HG02840 (cell line): ENCODE data around the gene MLEC.
"Not testable (repeated sequence)": the region's sequence is repeated elsewhere in the genome, so short reads cannot be mapped to it uniquely, and the experiment has no call there.

Experiments used
- ATAC-seq: cut with Tn5 transposase; IDR thresholded peaks from one replicate; pipeline ENCODE4 v1.9.1; 2021; ENCODE audit warnings: mild to moderate bottlenecking, moderate library complexity, moderate number of reproducible peaks; ENCODE audit not compliant: unreplicated experiment, low FRiP score

The MLEC gene

DNA sequence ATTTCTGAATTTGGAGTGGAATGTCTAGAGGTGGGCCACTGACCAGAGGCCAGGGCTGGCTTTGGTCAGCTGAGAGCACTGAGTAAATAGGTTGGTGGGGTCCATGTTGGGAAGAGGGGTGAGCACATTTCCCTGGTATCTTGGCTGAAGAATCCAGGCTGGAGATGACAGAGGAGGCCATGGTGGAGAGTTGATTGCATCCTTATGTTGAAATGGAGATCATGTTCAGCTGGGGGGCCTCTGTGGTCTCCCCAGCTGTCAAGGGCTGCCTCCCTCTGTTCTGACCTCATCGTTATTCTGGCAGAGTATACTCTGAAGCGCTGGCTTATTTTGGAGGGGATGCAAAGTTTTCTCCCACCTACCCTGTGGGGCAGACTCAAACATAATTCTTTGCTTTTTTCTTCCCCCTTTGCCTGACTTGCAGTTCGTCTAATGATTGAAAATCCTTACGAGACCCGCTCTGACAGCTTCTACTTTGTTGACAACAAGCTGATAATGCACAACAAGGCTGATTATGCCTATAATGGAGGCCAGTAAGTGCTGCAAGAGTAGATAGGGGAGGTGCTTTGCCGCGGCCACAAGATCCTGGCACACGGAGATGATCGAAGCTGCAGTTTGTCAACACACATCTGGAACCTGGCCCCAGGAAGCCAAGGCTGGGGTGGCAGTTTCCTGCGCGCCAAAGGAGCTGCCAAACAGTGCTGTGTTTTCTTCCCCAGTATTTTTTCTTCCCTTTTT is 32.7 kb downstream of the MLEC start:
- ATAC-seq, result no peak

DNA sequence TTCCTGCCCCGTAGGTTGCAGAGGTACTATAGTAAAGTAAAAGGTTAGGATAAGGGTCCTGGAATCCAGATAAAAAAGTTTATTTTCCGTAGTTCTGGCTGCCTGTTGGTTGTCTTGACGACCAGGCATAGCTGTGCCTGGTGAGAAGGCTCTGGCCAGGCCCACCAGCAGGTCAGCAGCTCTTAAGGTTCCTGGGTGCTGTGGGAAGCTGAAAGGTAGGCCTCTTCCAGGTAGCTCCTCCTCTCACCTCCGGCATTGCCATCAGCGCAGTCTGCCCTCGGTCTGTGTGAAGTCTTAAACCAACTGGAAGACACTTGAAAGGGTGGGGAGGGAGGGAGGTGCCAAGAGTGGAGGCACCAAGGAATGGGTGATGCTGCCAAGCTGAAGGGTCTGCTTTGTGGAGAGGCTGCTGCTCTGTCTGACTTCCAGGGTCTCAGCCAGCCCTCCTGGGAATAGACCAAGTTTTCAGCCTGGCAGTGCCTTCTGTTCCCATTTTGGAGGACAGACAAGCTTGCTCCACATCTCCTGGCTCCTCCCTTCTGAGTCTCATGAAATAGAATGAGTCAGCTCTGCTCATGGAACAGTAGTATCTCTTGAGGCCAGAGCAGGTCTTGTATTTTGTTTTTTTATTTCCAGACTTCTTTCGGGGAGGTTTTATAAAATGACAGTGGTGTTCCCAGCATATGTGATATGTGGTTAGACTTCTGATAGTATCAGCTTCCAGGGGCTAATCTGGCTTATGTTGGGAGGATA is 33.5 kb downstream of the MLEC start:
- ATAC-seq, result no peak

DNA sequence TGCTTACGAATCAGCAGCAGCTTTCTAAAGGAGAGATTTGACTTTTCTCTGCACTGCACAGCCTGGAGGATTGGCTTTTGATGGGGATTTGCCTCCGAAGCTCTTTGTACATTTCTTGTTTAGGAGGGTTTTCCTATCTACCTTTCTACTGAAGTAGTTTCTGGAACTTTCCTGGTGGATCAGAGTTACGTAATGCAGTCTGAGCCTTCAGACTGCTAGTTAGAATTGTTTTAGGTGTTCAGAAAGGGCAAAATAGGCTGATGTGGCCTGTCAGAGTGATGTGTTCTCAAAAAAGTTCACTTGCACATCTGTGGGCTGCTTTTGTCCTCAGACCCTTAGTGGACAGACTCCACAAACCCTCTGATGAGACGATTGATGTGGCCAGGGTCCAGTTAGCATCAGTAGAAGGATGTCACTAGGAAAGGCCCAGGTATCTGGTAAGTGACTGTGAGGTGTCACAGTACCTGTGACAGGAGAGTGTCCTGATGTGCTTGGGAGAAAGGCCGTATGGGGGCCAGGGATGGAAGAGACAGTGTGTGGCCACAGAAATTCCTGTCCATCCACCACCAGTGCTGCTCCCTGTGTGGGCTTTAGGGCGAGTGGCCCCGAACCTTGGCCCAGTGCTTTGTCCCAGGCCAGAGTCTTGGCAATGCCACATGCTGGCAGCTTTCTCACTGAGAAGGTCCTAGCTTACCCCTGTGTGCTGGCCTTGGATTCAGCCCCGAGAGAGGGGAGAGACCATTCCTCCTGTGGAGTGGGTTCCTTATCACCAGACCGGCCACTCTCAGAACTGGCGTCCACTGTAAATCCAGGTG is 34.2 kb downstream of the MLEC start:
- ATAC-seq, result no peak

DNA sequence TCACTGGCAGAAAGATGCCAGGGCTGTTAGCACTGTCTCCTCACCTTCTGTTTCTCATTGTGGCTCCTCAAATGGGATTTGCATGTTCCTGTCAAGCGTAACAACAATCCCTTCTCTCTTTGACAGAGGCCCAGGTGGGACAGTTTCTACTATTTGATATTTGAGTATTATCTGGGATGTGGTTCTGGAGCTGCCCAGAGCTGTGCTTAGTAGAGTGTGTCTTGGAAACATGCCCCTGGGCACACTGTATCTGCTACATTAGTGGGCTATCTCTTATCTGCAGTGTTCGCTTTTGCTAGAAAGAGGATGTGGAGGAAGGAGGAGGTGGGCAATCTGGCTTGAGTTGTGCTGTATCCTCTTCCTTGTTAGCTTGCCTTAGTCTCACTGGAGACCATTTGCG is 34.9 kb downstream of the MLEC start:
- ATAC-seq, result no peak

DNA sequence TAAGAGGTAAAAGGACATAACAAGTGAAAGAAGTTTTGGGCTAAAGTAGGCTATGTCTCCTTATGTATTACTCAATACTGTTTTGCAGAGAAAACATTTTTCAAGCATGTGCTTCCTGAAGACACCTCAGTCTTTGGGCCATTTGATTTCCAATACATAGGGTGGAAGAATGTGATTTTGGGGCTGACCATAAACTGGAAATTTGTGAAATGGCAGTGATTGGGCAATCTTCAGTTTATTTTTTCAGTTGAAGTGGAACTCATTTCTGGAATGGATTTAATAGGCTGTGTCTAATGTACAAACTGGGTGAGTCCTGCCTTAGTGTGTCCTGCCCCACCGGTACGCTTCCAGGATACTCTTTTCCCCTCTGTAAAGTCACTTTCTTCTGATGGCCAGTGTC is 35.8 kb downstream of the MLEC start:
- ATAC-seq, result no peak

GRCh38 chr12:120724720-120725119 is 37.8 kb downstream of the MLEC start:
- ATAC-seq, result no peak

DNA sequence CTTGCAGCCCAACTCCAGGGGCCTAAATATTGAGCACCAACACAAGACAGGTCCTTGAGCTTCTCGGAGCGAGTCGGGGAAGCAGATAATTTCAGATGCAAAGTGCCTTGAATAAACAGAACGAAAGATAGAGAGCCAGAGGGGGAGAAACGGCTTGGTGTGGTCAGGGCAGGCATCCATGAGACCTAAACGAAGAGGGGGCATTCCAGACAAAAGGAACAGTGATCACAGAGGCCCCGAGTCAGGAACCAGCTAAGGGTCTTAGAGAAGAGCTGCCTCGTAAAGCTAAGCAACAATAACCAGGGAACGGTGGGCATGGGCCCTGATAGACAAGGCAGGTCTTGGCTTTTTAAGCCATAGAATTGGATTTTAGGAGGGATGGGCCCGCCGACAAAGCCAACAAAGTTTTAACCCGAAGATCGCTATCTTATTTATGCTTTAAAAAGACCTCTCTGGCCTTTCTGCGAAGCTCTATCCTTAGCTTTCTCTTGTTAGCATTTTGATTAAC is 38.3 kb downstream of the MLEC start:
- ATAC-seq, result peak; percentile 12

DNA sequence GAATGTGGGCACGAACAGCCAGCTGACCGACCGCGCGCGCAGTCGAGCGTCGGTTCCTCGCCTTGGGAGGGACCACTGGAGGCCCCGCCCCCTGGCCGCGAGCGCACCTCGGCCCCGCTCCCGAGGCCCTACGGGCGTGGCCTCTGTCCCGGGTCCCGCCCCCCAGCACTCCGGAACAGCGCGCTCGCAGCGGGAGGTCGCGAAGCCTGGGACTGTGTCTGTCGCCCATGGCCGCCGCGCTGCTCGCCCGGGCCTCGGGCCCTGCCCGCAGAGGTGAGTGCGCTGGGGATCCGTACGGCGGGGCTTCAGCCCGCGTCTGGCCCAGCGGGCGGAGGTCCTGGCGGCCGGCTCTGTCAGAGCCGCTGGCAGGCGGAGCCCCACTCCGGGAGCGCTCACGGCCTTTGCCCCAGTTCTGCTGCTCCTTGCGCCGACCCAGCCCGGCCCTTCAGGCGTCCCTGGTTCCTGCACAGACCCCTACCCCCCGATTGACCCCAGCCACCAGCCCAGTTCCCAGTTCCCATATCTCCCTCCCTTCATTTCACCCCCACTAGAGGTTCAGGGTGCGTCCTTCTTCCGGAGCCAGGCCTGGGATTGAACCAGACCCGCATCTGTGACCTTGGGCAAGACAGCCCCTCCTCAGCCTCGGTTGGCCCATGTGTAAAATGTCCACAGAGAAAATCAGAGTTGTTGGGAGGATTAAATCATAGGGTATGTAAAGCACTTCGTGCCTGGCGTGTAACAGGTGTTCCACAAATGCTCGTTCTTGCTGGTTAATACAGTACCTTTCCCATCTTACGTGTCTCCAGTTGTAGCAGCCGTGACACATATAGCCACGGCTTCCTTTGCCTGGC is 38.9 kb downstream of the MLEC start, which contains the start of gene ACADS:
Gene ACADS, plus strand, starts transcription at position 168 of the 851 bp plus-strand sequence. Its CDS starts 60 bp downstream, at position 228.
- ATAC-seq, result peak; percentile 89

DNA sequence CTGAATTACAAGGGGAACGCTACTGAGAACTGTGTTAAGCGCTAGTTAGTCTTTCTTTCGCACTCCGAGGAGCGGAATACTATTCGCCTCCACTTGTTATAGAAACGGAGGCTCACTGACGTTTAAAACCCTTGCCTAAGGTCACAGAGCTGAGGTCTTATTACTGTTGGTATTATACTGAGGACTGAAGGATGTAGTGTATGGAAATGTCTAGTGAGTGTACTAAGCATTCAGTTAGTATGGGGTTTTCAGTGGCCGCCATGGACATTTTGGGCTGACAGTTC is 39.5 kb downstream of the MLEC start:
- no peak for ATAC-seq

GRCh38 chr12:120726961-120727360 is 40.0 kb downstream of the MLEC start:
- no peak for ATAC-seq

- ATAC-seq, result not testable (repeated sequence)
Observed at GRCh38 chr12:120732198-120732597, 45.2 kb downstream of the MLEC start.

DNA sequence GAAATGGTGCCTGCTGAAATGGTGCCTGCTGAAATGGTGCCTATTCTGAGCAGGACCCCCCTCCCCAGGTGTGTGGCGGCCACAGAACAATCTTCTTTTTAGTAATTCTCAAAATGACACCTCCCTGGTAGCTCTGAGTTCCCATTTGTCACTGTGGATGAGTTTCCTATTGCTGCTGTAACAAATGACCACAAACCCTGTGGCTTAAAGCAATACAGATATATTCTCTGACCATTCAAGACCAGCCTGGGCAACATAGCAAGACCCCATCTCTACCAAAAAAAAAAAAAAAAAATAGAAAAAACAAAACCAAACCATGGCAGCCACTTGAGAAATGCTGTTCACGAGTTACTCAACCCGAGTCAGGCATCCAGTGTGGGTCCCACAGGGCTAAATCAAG is 46.6 kb downstream of the MLEC start:
- ATAC-seq, result no peak

- no peak for ATAC-seq
Observed at GRCh38 chr12:120734210-120734609, 47.3 kb downstream of the MLEC start.

- ATAC-seq, result no peak
Observed at GRCh38 chr12:120735181-120735580, 48.2 kb downstream of the MLEC start.

- no peak for ATAC-seq
Observed at GRCh38 chr12:120736404-120737331, 49.7 kb downstream of the MLEC start.

- ATAC-seq, result no peak
Observed at GRCh38 chr12:120737557-120738251, 50.8 kb downstream of the MLEC start.

DNA sequence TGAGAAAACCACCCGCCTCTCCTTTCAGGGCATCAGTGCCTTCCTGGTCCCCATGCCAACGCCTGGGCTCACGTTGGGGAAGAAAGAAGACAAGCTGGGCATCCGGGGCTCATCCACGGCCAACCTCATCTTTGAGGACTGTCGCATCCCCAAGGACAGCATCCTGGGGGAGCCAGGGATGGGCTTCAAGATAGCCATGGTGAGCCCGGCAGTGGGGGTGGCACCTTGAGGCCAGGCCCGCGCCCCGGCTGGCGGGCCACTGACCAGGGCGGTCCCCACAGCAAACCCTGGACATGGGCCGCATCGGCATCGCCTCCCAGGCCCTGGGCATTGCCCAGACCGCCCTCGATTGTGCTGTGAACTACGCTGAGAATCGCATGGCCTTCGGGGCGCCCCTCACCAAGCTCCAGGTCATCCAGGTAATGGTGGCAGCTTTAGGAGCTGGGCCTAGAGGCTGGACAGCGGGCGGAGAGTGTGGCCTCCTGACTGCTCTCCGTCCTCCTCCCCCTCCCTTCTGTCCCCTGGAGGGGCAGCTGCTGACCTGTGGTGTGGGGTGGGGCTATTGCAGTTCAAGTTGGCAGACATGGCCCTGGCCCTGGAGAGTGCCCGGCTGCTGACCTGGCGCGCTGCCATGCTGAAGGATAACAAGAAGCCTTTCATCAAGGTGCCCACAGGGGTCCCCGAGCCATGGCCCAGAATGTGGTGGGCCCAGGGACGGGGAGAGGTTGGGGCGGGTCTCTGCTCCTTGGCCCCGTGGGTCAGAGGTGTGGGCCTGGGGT is 51.5 kb downstream of the MLEC start:
- ATAC-seq, result no peak
